Pancreas (tissue), 10 donors: ENCODE results near the gene ZC3H4. TPM values are rescaled to one million over a fixed set of nuclear protein-coding genes. Genes with fewer than 3 reads are reported as not detected.

Experiments used
- ATAC-seq, 4 donors: fragments of 200-7000 bp; cut with Tn5 transposase; one replicate each; pipeline versions ENCODE4 v1.8.0 to v1.9.1; 2020; ENCODE audit warnings: mild to moderate bottlenecking in 4 of 4, moderate library complexity in 4 of 4
- DNase-seq, 6 donors: peaks; one replicate each; pipeline ENCODE4 v3.0.0-alpha.2; 2020
- FAIRE-seq: peaks from 2 replicates; lab custom pipeline; 2012; peaks lifted over from hg19 to GRCh38; lab: Jason Lieb, UNC
- H3K27ac ChIP-seq, 4 donors: fragments of 200-600 bp; sonication (generic); 1 replicate in 3 of 4; 2 replicates in 1 of 4; pipeline versions ENCODE4 v1.5.0 to v1.8.0; 2020
- H3K27me3 ChIP-seq, 4 donors: fragments of 200-600 bp; one replicate each; pipeline ENCODE4 v1.8.0; 2021
- H3K36me3 ChIP-seq, 3 donors: fragments of 200-600 bp; sonication (generic) in 1 of 3; one replicate each; pipeline versions ENCODE4 v1.5.0 to v1.8.0; 2020 to 2021
- H3K4me1 ChIP-seq, 3 donors: fragments of 200-600 bp; one replicate each; pipeline ENCODE4 v1.8.0; 2021
- H3K4me3 ChIP-seq, 4 donors: fragments of 200-600 bp; sonication (generic) in 2 of 4; one replicate each; pipeline versions ENCODE4 v1.5.0 to v1.8.0; 2020 to 2021
- H3K9me3 ChIP-seq, 4 donors: fragments of 200-600 bp; one replicate each; pipeline ENCODE4 v1.8.0; 2021
- CTCF ChIP-seq, 4 donors: fragments of 200-600 bp; sonication (generic) in 3 of 4; IDR thresholded peaks; one replicate each; pipeline versions ENCODE4 v1.5.0 to v1.8.0; 2021; ENCODE audit warnings: antibody characterized with exemption in 4 of 4
- WGBS, 2 donors: extraction: QIAGEN DNeasy Blood & Tissue Kit; methylation state at CpG; one replicate each; pipeline ENCODE4 v1.1.7; 2013; 5-methylcytosine and 5-hydroxymethylcytosine counted together
- intact Hi-C, 3 donors: fragments of 100-400 bp; cut with DNase I; formaldehyde crosslinking; loops; one replicate each; pipeline versions ENCODE4 v1.11.1 to v1.14.2; 2022
- polyA plus RNA-seq, 2 donors: library from polyadenylated mRNA; stranded (reverse); fragments of 200-250 nt; gene quantifications; one replicate each; pipeline ENCODE4 v1.2.3, GENCODE V29; 2013
- total RNA-seq, 6 donors: library from RNA; stranded (reverse); fragmentation: NEBNext Ultra II Directional in 4 of 6; extraction: Animal tissue kit (Norgen Biotek cat#: 25700) in 4 of 6; gene quantifications; one replicate each; pipeline versions ENCODE4 v1.2.1 to v1.2.4, GENCODE V29; 2021 to 2023
- donor health status: healthy with polysubstance abuse.
- donor health status: DM: no; HTN: no; CAD: no; lungs with moderate emphysema.
- donor health status: DM: no; HTN: no; CAD: no.
- donor health status: control.
- donor health status: control.
- donor health status: Bipolar disorder and iron deficiency.
- donor health status: DM: yes; HTN: yes; CAD: no.
- donor health status: DM: no; HTN: no; CAD: no.
- donor health status: DM: no; HTN: no; CAD: no.
- donor health status: DM: yes; HTN: yes; CAD: no.

The ZC3H4 gene
- total and polyA plus RNA-seq, 8 donors, result 8.1 to 30.4 (median 19.1) TPM

- TF ChIP-seq CTCF (IDR thresholded peaks at IDR 0.05), result no peak
- no peak for DNase-seq
- FAIRE-seq, result no peak
- intact Hi-C loops, result no loop called here
- Histone ChIP-seq H3K27ac (no peak overlapping the region), H3K9me3 (no peaks in the 10 kb centered on the region), H3K4me1 (no peaks in the 10 kb centered on the region), H3K4me3 (no peak overlapping the region), H3K27me3 (no peaks in the 10 kb centered on the region), H3K36me3 (no peaks in the 10 kb centered on the region)
- 69 to 70% methylated on average over 6 to 8 of the region's 8 CpGs for WGBS, 2 donors
- no peak for ATAC-seq
Observed at GRCh38 chr19:47040869-47041268, 72.7 kb downstream of the ZC3H4 start.

- ATAC-seq, result no peak
- Histone ChIP-seq H3K27me3 (no peaks in the 10 kb centered on the region), H3K27ac (no peak overlapping the region), H3K4me3 (no peak overlapping the region), H3K4me1 (peaks cover 0 to 7% (median 7%) of the 10 kb centered on the region in 3 donors), H3K36me3 (no peaks in the 10 kb centered on the region), H3K9me3 (no peaks in the 10 kb centered on the region)
- no peak for TF ChIP-seq CTCF (IDR thresholded peaks at IDR 0.05)
- 84 to 88% methylated on average over 15 to 17 of the region's 17 CpGs for WGBS, 2 donors
- intact Hi-C loops, result no loop called here
- no peak for FAIRE-seq
- peak in 1 of 6 donors; percentile 65 for DNase-seq
Observed at GRCh38 chr19:47039239-47039874, 74.2 kb downstream of the ZC3H4 start.

- ATAC-seq, result no peak
Observed at GRCh38 chr19:47037766-47038165, 75.8 kb downstream of the ZC3H4 start.

GRCh38 chr19:47036097-47036651 lies 77.4 kb downstream of the ZC3H4 start:
- Histone ChIP-seq H3K36me3 (no peaks in the 10 kb centered on the region), H3K9me3 (no peaks in the 10 kb centered on the region), H3K27ac (peak overlapping the region in 3 of 4 donors; percentile 8 to 44 (median 18)), H3K27me3 (no peaks in the 10 kb centered on the region), H3K4me3 (peak overlapping the region; percentile 7 to 53 (median 27)), H3K4me1 (peaks cover 0 to 7% (median 7%) of the 10 kb centered on the region in 3 donors)
- FAIRE-seq (no peak), DNase-seq (peak in 3 of 6 donors; percentile 42 to 66 (median 52)), ATAC-seq (peak; percentile 51 to 72 (median 66))
- intact Hi-C loops, result no loop called here
- 6 to 8% methylated on average over 25 to 26 of the region's 26 CpGs for WGBS, 2 donors
- TF ChIP-seq CTCF (IDR thresholded peaks at IDR 0.05), result no peak

More at GRCh38 chr19:47037766-47038165, 75.8 kb downstream of the ZC3H4 start:
- DNase-seq (peak in 1 of 6 donors; percentile 59), FAIRE-seq (no peak)
- intact Hi-C loops, result no loop called here
- H3K27ac ChIP-seq, result no peak overlapping the region
- H3K27me3 ChIP-seq, result no peaks in the 10 kb centered on the region
- 25 to 50% methylated on average over 1 of the region's 1 CpG for WGBS, 2 donors
- no peaks in the 10 kb centered on the region for H3K36me3 ChIP-seq
- no peak for TF ChIP-seq CTCF (IDR thresholded peaks at IDR 0.05)
- no peak overlapping the region for H3K4me3 ChIP-seq
- no peaks in the 10 kb centered on the region for H3K9me3 ChIP-seq
- peaks cover 0 to 7% (median 7%) of the 10 kb centered on the region in 3 donors for H3K4me1 ChIP-seq
